Hematopoietic multipotent progenitor cell (in vitro differentiated cells): ENCODE data around the gene MCL1. TPM values are rescaled to one million over a fixed set of nuclear protein-coding genes. Genes with fewer than 3 reads are reported as not detected.

Source experiments
- DNase-seq, 3 donors: peaks; one replicate each; pipeline ENCODE4 v3.0.0-alpha.2; 2011 to 2015; ENCODE audit warnings: low read depth in 2 of 3, low spot score in 2 of 3
- small RNA-seq: library from RNA; depleted of rRNA; stranded (forward); fragments of <200 nt; gene quantifications from one replicate; pipeline ENCODE3, GENCODE V24; 2012
- total RNA-seq: library from RNA; depleted of rRNA; stranded (reverse); fragments of >200 nt; gene quantifications from one replicate; pipeline ENCODE4 v1.2.3, GENCODE V29; 2012

MCL1 gene
- total RNA-seq, 1 donor: 395 TPM

DNA sequence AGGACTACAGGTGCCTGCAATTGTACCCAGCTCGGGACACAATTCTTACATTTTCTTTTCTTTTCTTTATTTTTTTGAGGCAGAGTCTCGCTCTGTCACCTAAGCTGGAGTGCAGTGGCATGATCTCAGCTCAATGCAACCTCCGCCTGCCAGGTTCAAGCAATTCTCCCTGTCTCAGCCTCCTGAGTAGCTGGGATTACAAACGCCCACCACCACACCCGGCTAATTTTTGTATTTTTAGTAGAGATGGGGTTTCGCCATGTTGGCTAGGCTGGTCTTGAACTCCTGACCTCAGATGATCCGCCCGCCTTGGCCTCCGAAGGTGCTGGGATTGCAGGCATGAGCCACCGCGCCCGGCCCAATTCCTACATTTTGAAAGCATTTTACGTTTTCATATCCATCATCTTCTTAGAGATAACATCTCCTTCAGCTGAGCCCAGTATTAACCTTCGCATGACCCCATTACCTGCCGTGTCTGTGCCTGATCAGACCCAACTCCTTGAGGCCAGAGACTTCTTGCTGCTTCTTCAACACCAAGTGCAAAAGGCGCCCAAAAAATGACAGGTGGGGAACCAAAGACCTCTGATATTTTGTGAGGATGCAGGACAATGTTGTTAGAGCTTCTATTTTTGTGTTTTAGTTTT lies 33.0 kb downstream of the MCL1 start:
- no peak for DNase-seq

GRCh38 chr1:150545486-150546032 lies 33.9 kb downstream of the MCL1 start:
- no peak for DNase-seq

DNA sequence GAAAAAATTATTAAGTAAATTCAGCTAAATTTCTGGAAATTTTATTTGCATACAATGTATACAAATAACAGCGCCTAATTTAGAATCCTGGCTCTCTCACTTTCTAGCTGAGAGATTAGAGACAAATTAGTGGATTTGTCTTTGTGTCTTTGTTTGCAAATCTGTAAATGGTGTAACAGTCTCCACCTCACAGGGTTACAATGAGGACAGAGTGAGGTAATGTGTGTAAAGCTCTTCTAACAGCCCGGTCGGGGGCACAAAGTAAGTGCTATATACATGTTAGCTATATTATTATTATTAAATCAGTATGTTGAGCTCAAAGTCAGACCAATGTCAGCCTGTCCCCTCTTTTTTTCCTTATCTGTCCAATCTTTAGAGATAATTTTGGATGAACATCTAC lies 35.2 kb downstream of the MCL1 start:
- no peak for DNase-seq

DNA sequence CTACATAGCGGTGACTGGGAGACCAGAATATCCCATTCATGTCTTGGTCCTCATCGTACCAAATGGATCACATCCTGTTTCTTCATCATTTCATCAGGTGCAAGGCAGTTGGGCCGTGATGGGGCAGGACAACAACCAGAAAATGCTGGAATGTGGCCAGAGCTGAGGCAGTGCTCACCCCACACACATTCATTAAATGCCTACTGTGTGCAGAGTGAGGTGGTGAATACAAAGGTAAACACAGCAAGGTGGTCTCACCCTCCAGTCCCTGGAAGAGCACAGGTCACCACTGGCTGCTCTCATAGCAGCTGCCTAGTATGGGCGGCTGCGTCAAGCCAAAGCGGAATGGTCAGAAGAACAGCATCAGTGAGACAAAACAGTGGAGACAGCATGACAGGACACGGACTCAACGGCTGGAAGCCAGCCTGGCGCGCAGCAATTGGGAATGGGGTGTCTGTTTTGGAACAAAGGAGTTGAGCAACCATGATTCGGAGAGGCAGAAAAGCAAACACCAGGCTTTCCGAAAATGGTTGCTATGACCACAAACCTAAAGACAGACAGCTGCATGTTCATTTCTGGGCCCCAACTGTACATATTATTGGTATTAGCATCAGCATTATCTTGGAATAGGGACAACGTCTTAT lies 35.8 kb downstream of the MCL1 start:
- DNase-seq: no peak

- DNase-seq: no peak
These were observed 41.4 kb downstream of the MCL1 start for GRCh38 chr1:150537732-150538684.

DNA sequence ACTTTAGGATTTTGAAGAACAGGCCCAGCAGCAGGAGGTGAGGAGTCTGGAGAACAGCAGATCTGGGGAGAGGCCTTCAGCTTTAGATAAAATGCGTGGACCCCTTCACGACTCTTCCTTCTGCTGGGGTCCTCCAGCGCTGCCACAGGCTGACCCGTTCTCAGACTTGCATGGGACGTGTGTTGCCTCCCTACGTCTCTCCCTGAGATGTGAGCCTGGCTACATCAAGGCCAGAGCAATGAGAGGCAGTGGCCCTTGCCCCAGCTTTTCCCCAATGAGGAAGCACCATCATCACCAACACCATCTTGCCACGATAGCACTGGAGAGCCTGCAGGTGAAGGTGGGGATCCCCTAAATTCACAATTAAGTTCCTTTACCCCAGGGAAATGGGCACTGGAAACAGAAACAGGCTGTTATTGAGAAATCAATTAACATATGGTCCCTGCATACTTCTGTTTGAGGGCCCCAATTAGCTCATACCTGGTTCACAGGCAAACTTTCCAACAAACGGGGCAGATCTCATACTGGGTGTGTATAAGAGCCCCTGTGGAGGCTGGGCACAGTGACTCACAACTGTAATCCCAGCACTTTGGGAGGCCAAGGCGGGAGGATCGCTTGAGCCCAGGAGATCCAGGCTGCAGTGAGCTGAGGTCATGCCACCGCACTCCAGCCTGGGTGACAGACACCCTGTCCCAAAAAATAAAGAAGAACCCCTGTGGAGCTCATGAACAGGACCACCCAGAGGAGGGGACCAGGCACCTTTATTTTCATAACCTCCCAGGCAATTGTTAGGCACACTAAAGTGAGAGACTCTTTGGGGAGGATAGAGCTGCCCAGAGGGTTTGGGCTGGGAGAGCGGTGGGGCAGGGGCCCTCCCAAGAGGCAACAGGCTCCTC lies 42.3 kb downstream of the MCL1 start:
- DNase-seq: no peak

GRCh38 chr1:150535511-150536287 lies 43.7 kb downstream of the MCL1 start:
- DNase-seq: no peak

DNA sequence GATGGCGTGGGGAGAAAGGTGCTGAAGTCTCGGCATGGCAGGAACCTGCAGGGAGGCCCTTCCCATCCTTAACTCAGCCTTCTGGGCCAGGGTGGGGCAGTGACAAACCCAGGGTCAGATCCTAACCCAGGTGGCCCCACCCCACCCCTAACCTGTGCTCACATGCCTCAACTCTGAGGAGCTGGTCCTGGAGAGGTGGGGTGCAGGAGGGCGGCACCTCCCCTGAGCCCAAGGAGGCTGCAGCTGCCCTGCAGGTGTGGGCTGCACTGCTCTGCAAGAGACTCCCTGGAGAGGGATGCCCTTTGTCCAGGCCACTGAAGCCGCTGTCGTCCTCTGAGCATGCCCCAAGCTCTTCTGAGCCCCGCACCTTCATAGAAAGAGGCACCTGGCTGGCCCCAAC lies 45.4 kb downstream of the MCL1 start:
- no peak for DNase-seq

- no peak for DNase-seq
These were observed 46.5 kb downstream of the MCL1 start for GRCh38 chr1:150532860-150533259.

- no peak for DNase-seq
These were observed 48.8 kb downstream of the MCL1 start for GRCh38 chr1:150530491-150531159.

DNA sequence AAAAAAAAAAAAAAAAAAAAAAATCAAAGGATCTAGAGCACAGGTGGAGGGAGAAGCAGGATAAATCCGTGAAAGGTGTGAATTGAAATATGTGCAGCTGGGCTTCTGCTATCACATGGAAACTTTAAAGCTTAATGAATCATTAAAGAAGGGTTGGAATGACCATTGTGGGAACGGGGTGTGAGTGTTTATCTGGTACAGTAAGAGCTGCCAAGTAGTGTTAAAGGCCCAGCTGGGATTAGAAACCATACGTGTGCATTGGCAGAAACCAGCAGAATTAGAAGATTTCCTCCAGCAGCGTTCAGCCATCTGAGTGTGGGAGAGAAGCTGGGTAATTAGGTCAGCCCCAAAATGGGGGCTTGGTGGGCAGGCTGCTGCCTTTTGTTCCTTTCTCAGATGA lies 50.4 kb downstream of the MCL1 start:
- no peak for DNase-seq

- no peak for DNase-seq
These were observed 51.2 kb downstream of the MCL1 start for GRCh38 chr1:150528196-150528595.

GRCh38 chr1:150525348-150525747 lies 54.1 kb downstream of the MCL1 start:
- no peak for DNase-seq

Small RNA genes within 50 kb of the gene (small RNA-seq; reads per million reads assigned to genes)
- gene MIR4257 (not detected), gene RF00015 (not detected), gene RF00561 (not detected), gene RN7SL473P (not detected), gene RN7SL600P (not detected)

Other genes with a start within 250 kb of the MCL1 start
- gene RPRD2, start 215.5 kb downstream of the MCL1 start, total RNA-seq: 10.5 TPM
- 32.3 TPM for gene TARS2, start 92.2 kb downstream of the MCL1 start, total RNA-seq
- gene ECM1, start 71.5 kb downstream of the MCL1 start, total RNA-seq: 1.1 TPM
- gene FALEC, start 63.9 kb downstream of the MCL1 start, total RNA-seq: 0.27 TPM
- 10.5 TPM for gene ADAMTSL4, start 30.2 kb downstream of the MCL1 start, total RNA-seq
- gene ENSA, start 50.0 kb upstream of the MCL1 start, total RNA-seq: 83.7 TPM
- 10.0 TPM for gene GOLPH3L, start 117.5 kb upstream of the MCL1 start, total RNA-seq
- under 0.01 TPM for gene HORMAD1, start 141.3 kb upstream of the MCL1 start, total RNA-seq
- gene CTSS, start 186.2 kb upstream of the MCL1 start, total RNA-seq: 66.5 TPM
- 0.54 TPM for gene CTSK, start 228.7 kb upstream of the MCL1 start, total RNA-seq